ENCODE results near the gene PRDM8.

PRDM8 gene

GRCh38 chr4:80150387-80151180, 46.7 kb upstream of the PRDM8 start (continued):
- no peak for TF ChIP-seq HOXC10 (CRISPR knock-in tag; IDR thresholded peaks at IDR 0.05)
- TF ChIP-seq, protein P1, sequence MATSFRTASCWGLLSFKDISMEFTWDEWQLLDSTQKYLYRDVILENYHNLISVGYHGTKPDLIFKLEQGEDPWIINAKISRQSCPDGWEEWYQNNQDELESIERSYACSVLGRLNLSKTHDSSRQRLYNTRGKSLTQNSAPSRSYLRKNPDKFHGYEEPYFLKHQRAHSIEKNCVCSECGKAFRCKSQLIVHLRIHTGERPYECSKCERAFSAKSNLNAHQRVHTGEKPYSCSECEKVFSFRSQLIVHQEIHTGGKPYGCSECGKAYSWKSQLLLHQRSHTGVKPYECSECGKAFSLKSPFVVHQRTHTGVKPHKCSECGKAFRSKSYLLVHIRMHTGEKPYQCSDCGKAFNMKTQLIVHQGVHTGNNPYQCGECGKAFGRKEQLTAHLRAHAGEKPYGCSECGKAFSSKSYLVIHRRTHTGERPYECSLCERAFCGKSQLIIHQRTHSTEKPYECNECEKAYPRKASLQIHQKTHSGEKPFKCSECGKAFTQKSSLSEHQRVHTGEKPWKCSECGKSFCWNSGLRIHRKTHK (tag by site-specific recombination; IDR thresholded peaks at IDR 0.05) = no peak

DNA sequence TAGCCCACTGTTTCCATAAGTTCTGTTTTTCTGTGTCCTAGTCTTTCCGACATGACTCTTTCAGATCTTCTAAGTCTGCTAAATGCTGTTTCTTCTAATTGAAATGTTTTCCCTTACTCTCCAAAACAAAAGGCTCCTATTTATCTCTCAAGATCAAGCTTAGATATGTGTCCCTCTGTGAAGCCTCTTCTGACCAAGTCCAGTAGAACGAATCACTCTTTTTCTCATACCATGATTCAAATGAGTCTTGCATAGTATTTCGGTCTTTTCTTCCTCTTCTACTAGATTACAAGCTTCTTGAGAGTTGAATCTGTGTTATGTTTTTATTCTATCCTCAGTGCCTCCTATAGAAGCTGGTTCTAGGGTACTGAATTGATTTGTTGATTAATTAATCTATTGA, 45.3 kb upstream of the PRDM8 start:
- H3K27ac ChIP-seq (ENCODE audit: extremely low read depth, low read depth, low read length) = no peak overlapping the region
- H3K36me3 ChIP-seq (ENCODE audit: control insufficient read depth in 2 of 2, insufficient read depth in 1 of 2, low read length in 2 of 2) = no peaks in the 10 kb centered on the region
- TF ChIP-seq, protein P2, sequence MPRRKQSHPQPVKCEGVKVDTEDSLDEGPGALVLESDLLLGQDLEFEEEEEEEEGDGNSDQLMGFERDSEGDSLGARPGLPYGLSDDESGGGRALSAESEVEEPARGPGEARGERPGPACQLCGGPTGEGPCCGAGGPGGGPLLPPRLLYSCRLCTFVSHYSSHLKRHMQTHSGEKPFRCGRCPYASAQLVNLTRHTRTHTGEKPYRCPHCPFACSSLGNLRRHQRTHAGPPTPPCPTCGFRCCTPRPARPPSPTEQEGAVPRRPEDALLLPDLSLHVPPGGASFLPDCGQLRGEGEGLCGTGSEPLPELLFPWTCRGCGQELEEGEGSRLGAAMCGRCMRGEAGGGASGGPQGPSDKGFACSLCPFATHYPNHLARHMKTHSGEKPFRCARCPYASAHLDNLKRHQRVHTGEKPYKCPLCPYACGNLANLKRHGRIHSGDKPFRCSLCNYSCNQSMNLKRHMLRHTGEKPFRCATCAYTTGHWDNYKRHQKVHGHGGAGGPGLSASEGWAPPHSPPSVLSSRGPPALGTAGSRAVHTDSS (tag by site-specific recombination; IDR thresholded peaks at IDR 0.05) = no peak
- TF ChIP-seq YY2 (tag by site-specific recombination; IDR thresholded peaks at IDR 0.05) = no peak
- TF ChIP-seq ZNF837 (tag by site-specific recombination; IDR thresholded peaks at IDR 0.05) = no peak
- TF ChIP-seq KLF9 (tag by site-specific recombination; IDR thresholded peaks at IDR 0.05; ENCODE audit: low read depth) = no peak
- no peak for TF ChIP-seq ZNF624 (tag by site-specific recombination; IDR thresholded peaks at IDR 0.05)
- no peak for TF ChIP-seq ZNF175 (tag by site-specific recombination; IDR thresholded peaks at IDR 0.05)
- TF ChIP-seq ZNF660 (tag by site-specific recombination; IDR thresholded peaks at IDR 0.05) = no peak
- no peaks in the 10 kb centered on the region for H3K9me3 ChIP-seq (ENCODE audit: control insufficient read depth, insufficient read depth, low read depth, low read length)
- CTCF ChIA-PET = no interaction called here
- no peak overlapping the region for H3K4me3 ChIP-seq (ENCODE audit: low read depth, low read length)
- H3K4me1 ChIP-seq (ENCODE audit: control insufficient read depth, insufficient read depth, low read length) = no peaks in the 10 kb centered on the region
- POLR2A ChIA-PET = no interaction called here

DNA sequence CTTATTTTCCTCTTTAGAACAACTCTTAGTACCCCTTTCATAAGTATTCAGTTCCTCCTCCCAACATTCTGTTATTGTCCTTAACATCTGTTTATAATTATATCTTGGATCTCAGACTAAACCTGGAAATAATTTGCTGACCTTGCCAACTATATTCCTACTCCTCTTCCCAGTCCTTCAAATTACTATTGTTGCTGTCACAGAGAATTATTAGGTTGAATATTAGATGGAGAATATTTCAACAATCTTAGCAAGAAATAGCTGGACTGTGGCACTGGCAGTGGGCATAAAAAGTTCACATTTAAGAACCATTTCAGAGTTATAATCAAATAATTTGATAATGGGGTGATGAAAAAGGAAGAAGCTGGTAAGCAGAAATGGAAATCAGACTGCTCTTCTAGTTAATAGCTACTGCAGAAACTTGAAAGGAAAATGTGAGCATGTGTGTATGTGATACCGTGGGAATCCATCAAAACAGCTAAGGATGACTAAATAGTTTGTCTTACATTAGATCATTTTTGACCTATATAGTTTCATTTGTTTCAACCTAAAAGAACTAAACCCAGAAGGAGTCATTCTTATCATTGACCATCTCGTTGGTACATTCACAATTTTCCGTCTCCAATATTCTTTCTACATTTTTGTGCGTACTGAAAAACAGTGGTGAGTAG, 43.3 kb upstream of the PRDM8 start:
- ChIA-PET CTCF (interaction anchor here (0.5 to 0.7 kb wide), 2 partner anchors 11 to 206 kb away, joined by 3 to 4 read pairs; no protein-coding TSS in a partner anchor), POLR2A (no interaction called here)
- H3K4me3 ChIP-seq (ENCODE audit: low read depth, low read length) = no peak overlapping the region
- no peaks in the 10 kb centered on the region for H3K9me3 ChIP-seq (ENCODE audit: control insufficient read depth, insufficient read depth, low read depth, low read length)
- no peak overlapping the region for H3K27ac ChIP-seq (ENCODE audit: extremely low read depth, low read depth, low read length)
- no peak for TF ChIP-seq ZBTB20 (tag by site-specific recombination; IDR thresholded peaks at IDR 0.05)
- TF ChIP-seq ZNF140 (tag by site-specific recombination; IDR thresholded peaks at IDR 0.05) = no peak
- no peak for TF ChIP-seq ZBTB1 (tag by site-specific recombination; IDR thresholded peaks at IDR 0.05)
- no peak for TF ChIP-seq ZNF571 (tag by site-specific recombination; IDR thresholded peaks at IDR 0.05)
- no peak for TF ChIP-seq REST (tag by site-specific recombination; IDR thresholded peaks at IDR 0.05)
- TF ChIP-seq, protein P3, sequence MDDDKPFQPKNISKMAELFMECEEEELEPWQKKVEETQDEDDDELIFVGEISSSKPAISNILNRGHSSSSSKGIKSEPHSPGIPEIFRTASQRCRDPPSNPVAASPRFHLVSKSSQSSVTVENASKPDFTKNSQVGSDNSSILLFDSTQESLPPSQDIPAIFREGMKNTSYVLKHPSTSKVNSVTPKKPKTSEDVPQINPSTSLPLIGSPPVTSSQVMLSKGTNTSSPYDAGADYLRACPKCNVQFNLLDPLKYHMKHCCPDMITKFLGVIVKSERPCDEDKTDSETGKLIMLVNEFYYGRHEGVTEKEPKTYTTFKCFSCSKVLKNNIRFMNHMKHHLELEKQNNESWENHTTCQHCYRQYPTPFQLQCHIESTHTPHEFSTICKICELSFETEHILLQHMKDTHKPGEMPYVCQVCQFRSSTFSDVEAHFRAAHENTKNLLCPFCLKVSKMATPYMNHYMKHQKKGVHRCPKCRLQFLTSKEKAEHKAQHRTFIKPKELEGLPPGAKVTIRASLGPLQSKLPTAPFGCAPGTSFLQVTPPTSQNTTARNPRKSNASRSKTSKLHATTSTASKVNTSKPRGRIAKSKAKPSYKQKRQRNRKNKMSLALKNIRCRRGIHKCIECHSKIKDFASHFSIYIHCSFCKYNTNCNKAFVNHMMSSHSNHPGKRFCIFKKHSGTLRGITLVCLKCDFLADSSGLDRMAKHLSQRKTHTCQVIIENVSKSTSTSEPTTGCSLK (tag by site-specific recombination; IDR thresholded peaks at IDR 0.05) = no peak
- TF ChIP-seq ZNF121 (tag by site-specific recombination; IDR thresholded peaks at IDR 0.05) = no peak
- no peak for TF ChIP-seq ZXDB (tag by site-specific recombination; IDR thresholded peaks at IDR 0.05)
- no peak for TF ChIP-seq ZBTB17 (tag by site-specific recombination; IDR thresholded peaks at IDR 0.05)
- no peak for TF ChIP-seq ZFP41 (tag by site-specific recombination; IDR thresholded peaks at IDR 0.05; ENCODE audit: borderline replicate concordance)
- TF ChIP-seq ZFHX2 (tag by site-specific recombination; conservative IDR thresholded peaks at IDR 0.05) = no peak
- no peak for TF ChIP-seq ZNF514 (tag by site-specific recombination; IDR thresholded peaks at IDR 0.05)
- H3K4me1 ChIP-seq (ENCODE audit: control insufficient read depth, insufficient read depth, low read length) = no peaks in the 10 kb centered on the region
- no peaks in the 10 kb centered on the region for H3K36me3 ChIP-seq (ENCODE audit: control insufficient read depth in 2 of 2, insufficient read depth in 1 of 2, low read length in 2 of 2)
